ENCODE results near the gene DNPEP.

- TF ChIP-seq CTCF (conservative IDR thresholded peaks at IDR 0.05; ENCODE audit: low read length) (no peak), EZH2phosphoT487 (IDR thresholded peaks at IDR 0.05; ENCODE audit: borderline replicate concordance, low read depth, low read length) (no peak)
Measured at GRCh38 chr2:219419331-219420197, 31.9 kb upstream of the DNPEP start.

All from OCI-LY7 (cell line).